H9 (cell line): Measurements from ENCODE around the gene TSC22D3. TPM values are rescaled to one million over a fixed set of nuclear protein-coding genes. Genes with fewer than 3 reads are reported as not detected.

Experiments
- DNase-seq: peaks from one replicate; pipeline ENCODE4 v3.0.0-alpha.2; 2017
- H2AFZ ChIP-seq: one replicate; pipeline ENCODE4 v1.6.1; 2013; ENCODE audit warnings: mild to moderate bottlenecking, low read length, control low read depth, moderate library complexity
- H2AK5ac ChIP-seq: 2 replicates; pipeline ENCODE4 v1.6.1; 2013; ENCODE audit warnings: low read length, control low read depth, mixed read lengths; ENCODE audit not compliant: insufficient read length
- H2BK120ac ChIP-seq: one replicate; pipeline ENCODE4 v1.6.1; 2013; ENCODE audit warnings: low read depth, mild to moderate bottlenecking, low read length, control low read depth, inconsistent platforms; ENCODE audit not compliant: poor library complexity, severe bottlenecking
- H2BK12ac ChIP-seq: 2 replicates; pipeline ENCODE4 v1.6.1; 2013; ENCODE audit warnings: low read length, control low read depth, mixed read lengths, low read depth; ENCODE audit not compliant: insufficient read length
- H2BK15ac ChIP-seq: 2 replicates; pipeline ENCODE4 v1.6.1; 2013; ENCODE audit warnings: low read depth, low read length, control low read depth
- H2BK20ac ChIP-seq: one replicate; pipeline ENCODE4 v1.6.1; 2013; ENCODE audit warnings: low read depth, mild to moderate bottlenecking, low read length, control low read depth, inconsistent platforms; ENCODE audit not compliant: poor library complexity, severe bottlenecking
- H2BK5ac ChIP-seq: 2 replicates; pipeline ENCODE4 v1.6.1; 2013; ENCODE audit warnings: low read length, control low read depth, mixed read lengths; ENCODE audit not compliant: insufficient read length
- H3K14ac ChIP-seq: 2 replicates; pipeline ENCODE4 v1.6.1; 2013; ENCODE audit warnings: low read length, control low read depth; ENCODE audit not compliant: insufficient read depth
- H3K18ac ChIP-seq: 2 replicates; pipeline ENCODE4 v1.6.1; 2013; ENCODE audit warnings: low read depth, mild to moderate bottlenecking, mixed read lengths, low read length, control low read depth; ENCODE audit not compliant: insufficient read length
- H3K23ac ChIP-seq: 2 replicates; pipeline ENCODE4 v1.6.1; 2013; ENCODE audit warnings: low read length, control low read depth, mixed read lengths, low read depth; ENCODE audit not compliant: insufficient read length
- H3K23me2 ChIP-seq: 2 replicates; pipeline ENCODE4 v1.6.1; 2013; ENCODE audit warnings: low read depth, mild to moderate bottlenecking, mixed read lengths, low read length, control low read depth; ENCODE audit not compliant: insufficient read length, poor library complexity, severe bottlenecking
- H3K27ac ChIP-seq: 2 replicates; pipeline ENCODE4 v1.5.1; 2013; ENCODE audit warnings: low read length, control low read depth, mixed read lengths, low read depth; ENCODE audit not compliant: insufficient read length
- H3K27me3 ChIP-seq: 2 replicates; pipeline ENCODE4 v1.6.1; 2013; ENCODE audit warnings: low read length, control low read depth, inconsistent platforms; ENCODE audit not compliant: insufficient read depth
- H3K4ac ChIP-seq: 2 replicates; pipeline ENCODE4 v1.6.1; 2013; ENCODE audit warnings: low read depth, mild to moderate bottlenecking, control low read depth, inconsistent platforms, low read length, moderate library complexity
- H3K4me1 ChIP-seq: 2 replicates; pipeline ENCODE4 v1.6.1; 2013; ENCODE audit warnings: low read length, control low read depth, inconsistent platforms; ENCODE audit not compliant: insufficient read depth
- H3K4me2 ChIP-seq: 2 replicates; pipeline ENCODE4 v1.6.1; 2013; ENCODE audit warnings: low read length, control low read depth, mixed read lengths; ENCODE audit not compliant: insufficient read length, insufficient read depth
- H3K56ac ChIP-seq: 2 replicates; pipeline ENCODE4 v1.6.1; 2013; ENCODE audit warnings: low read depth, mild to moderate bottlenecking, mixed read lengths, low read length, control low read depth; ENCODE audit not compliant: insufficient read length
- H3K79me1 ChIP-seq: 2 replicates; pipeline ENCODE4 v1.6.1; 2013; ENCODE audit warnings: low read depth, mild to moderate bottlenecking, moderate library complexity, low read length, control low read depth, inconsistent platforms; ENCODE audit not compliant: insufficient read depth, poor library complexity, severe bottlenecking
- H3K79me2 ChIP-seq: 2 replicates; pipeline ENCODE4 v1.6.1; 2013; ENCODE audit warnings: low read length, control low read depth, inconsistent platforms; ENCODE audit not compliant: insufficient read depth
- H3K9ac ChIP-seq: 2 replicates; pipeline ENCODE4 v1.6.1; 2013; ENCODE audit warnings: low read length, control low read depth, mixed read lengths; ENCODE audit not compliant: insufficient read length; ENCODE audit errors: extremely low read depth
- H3K9me3 ChIP-seq: one replicate; pipeline ENCODE4 v1.6.1; 2013; ENCODE audit warnings: low read depth, low read length, inconsistent platforms; ENCODE audit not compliant: control insufficient read depth
- H3T11ph ChIP-seq: one replicate; pipeline ENCODE4 v1.6.1; 2013; ENCODE audit warnings: mild to moderate bottlenecking, low read length, control low read depth, inconsistent platforms
- H4K20me1 ChIP-seq: one replicate; pipeline ENCODE4 v1.6.1; 2013; ENCODE audit not compliant: control insufficient read depth, insufficient read length, insufficient read depth
- H4K5ac ChIP-seq: 2 replicates; pipeline ENCODE4 v1.6.1; 2013; ENCODE audit warnings: low read depth, mild to moderate bottlenecking, mixed read lengths, low read length, control low read depth; ENCODE audit not compliant: insufficient read length
- H4K8ac ChIP-seq: replicated peaks from 2 replicates; pipeline ENCODE4 v1.6.1; 2013; ENCODE audit warnings: low read length, control low read depth, mixed read lengths, low read depth; ENCODE audit not compliant: insufficient read length
- H4K91ac ChIP-seq: 2 replicates; pipeline ENCODE4 v1.6.1; 2013; ENCODE audit warnings: low read depth, mild to moderate bottlenecking, moderate library complexity, mixed read lengths, low read length, control low read depth; ENCODE audit not compliant: insufficient read length
- H3K27ac Mint-ChIP-seq, 3 experiments: 2 replicates in 2 of 3; 3 replicates in 1 of 3; pipeline ENCODE4 v1.8.0; 2020 to 2021; ENCODE audit warnings: mixed read lengths in 3 of 3, mild to moderate bottlenecking in 1 of 3, moderate library complexity in 1 of 3
- H3K27me3 Mint-ChIP-seq: 2 replicates; pipeline ENCODE4 v1.8.0; 2021; ENCODE audit warnings: low read depth, mild to moderate bottlenecking, moderate library complexity, mixed read lengths
- H3K36me3 Mint-ChIP-seq, 3 experiments: 2 replicates in 2 of 3; 3 replicates in 1 of 3; pipeline ENCODE4 v1.8.0; 2020 to 2021; ENCODE audit warnings: low read depth in 3 of 3, mixed read lengths in 3 of 3; ENCODE audit not compliant: insufficient read depth in 1 of 3
- H3K4me1 Mint-ChIP-seq, 2 experiments: 2 replicates each; pipeline ENCODE4 v1.8.0; 2020; ENCODE audit warnings: mixed read lengths in 2 of 2
- H3K4me3 Mint-ChIP-seq, 2 experiments: 2 replicates in 1 of 2; 3 replicates in 1 of 2; pipeline ENCODE4 v1.8.0; 2020 to 2021; ENCODE audit warnings: mild to moderate bottlenecking in 2 of 2, mixed read lengths in 2 of 2, moderate library complexity in 1 of 2
- H3K9me3 Mint-ChIP-seq, 2 experiments: 2 replicates in 1 of 2; 3 replicates in 1 of 2; pipeline ENCODE4 v1.8.0; 2020; ENCODE audit warnings: mild to moderate bottlenecking in 2 of 2, mixed read lengths in 2 of 2, moderate library complexity in 1 of 2
- WGBS: extraction: QIAGEN DNeasy Blood & Tissue Kit; methylation state at CpG from one replicate; pipeline ENCODE4 v1.1.7; 2013; ENCODE audit warnings: missing lambda C conversion rate, low lambda C conversion rate, mixed read lengths; ENCODE audit not compliant: insufficient read length; ENCODE audit errors: extremely low coverage; 5-methylcytosine and 5-hydroxymethylcytosine counted together
- total RNA-seq: library from RNA; stranded (reverse); gene quantifications from 2 replicates; pipeline ENCODE4 v1.2.1, GENCODE V29; 2021
- TF ChIP-seq, protein P1 (sequence below): fragments of 200-600 bp; sonication (generic); conservative IDR thresholded peaks from 3 replicates; pipeline ENCODE4 v1.8.0; 2021; ENCODE audit warnings: antibody characterized with exemption, mild to moderate bottlenecking

TSC22D3 gene
- total RNA-seq, 1 experiment from 2014 or later: 10.5 TPM

DNA sequence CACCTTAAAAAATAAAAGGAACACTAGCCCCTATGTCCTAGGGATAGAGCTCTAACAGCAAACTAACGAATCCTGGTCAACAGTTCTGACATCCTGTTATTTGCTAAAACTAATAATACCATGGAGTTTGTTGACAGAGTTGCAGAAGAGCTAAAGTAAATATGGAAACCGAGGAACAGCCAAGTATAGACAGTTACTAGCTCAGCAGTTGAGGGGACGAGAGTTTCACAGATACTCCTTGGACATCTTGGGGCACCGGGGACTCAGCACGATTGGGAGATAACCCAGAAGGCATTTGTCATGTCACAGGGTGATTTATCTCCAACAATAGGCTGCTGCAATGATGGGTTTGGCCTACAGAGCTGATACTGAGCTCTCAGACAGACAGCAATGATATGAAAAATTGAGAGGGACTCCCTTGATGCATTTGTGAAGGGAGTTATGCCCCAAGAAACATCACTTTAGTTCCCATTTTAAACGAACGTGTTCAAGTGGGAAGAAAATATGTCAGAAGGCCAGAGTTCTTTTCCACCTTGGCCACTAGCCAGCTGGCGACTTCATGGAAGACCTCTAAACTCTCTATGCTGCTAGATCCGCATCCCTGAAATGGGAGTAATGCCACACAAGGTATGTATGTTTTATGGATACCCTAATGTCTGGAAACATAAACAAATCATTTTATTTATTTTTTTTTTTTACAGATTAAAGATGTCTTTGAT, 48.6 kb downstream of the TSC22D3 start:
- no CpG with 5 or more reads among the region's 9 CpGs for WGBS
- H3K23me2 ChIP-seq: no peaks in the 10 kb centered on the region
- no peak overlapping the region for H2BK20ac ChIP-seq
- H3K4me1 ChIP-seq: peaks cover 15% of the 10 kb centered on the region; the same call in 1 of the 2 replicates
- no peaks in the 10 kb centered on the region; a peak in 1 of 7 replicates for H3K36me3 Mint-ChIP-seq
- H2BK5ac ChIP-seq: no peak overlapping the region
- peaks cover 0 to 39% of the 10 kb centered on the region in 2 experiments; a peak in 2 of 5 replicates for H3K9me3 Mint-ChIP-seq
- peaks cover 21 to 44% of the 10 kb centered on the region in 2 experiments for H3K4me1 Mint-ChIP-seq
- no peak overlapping the region for H3K4me2 ChIP-seq
- no peak overlapping the region for H3K4me3 Mint-ChIP-seq
- H3K4ac ChIP-seq: no peak overlapping the region
- no peak overlapping the region for H2AFZ ChIP-seq
- TF ChIP-seq, protein P1, sequence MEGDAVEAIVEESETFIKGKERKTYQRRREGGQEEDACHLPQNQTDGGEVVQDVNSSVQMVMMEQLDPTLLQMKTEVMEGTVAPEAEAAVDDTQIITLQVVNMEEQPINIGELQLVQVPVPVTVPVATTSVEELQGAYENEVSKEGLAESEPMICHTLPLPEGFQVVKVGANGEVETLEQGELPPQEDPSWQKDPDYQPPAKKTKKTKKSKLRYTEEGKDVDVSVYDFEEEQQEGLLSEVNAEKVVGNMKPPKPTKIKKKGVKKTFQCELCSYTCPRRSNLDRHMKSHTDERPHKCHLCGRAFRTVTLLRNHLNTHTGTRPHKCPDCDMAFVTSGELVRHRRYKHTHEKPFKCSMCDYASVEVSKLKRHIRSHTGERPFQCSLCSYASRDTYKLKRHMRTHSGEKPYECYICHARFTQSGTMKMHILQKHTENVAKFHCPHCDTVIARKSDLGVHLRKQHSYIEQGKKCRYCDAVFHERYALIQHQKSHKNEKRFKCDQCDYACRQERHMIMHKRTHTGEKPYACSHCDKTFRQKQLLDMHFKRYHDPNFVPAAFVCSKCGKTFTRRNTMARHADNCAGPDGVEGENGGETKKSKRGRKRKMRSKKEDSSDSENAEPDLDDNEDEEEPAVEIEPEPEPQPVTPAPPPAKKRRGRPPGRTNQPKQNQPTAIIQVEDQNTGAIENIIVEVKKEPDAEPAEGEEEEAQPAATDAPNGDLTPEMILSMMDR: no peak
- H3T11ph ChIP-seq: no peak overlapping the region
- H3K27ac ChIP-seq: no peak overlapping the region
- H4K20me1 ChIP-seq: no peaks in the 10 kb centered on the region
- H4K5ac ChIP-seq: no peak overlapping the region
- no peak overlapping the region for H3K9ac ChIP-seq
- no peak overlapping the region for H3K23ac ChIP-seq
- no peak overlapping the region for H3K14ac ChIP-seq
- H2AK5ac ChIP-seq: no peak overlapping the region
- no peak overlapping the region for H3K56ac ChIP-seq
- no peak overlapping the region for H2BK120ac ChIP-seq
- peaks cover 4% of the 10 kb centered on the region for H3K27me3 Mint-ChIP-seq
- H2BK15ac ChIP-seq: no peak overlapping the region
- H3K79me2 ChIP-seq: no peaks in the 10 kb centered on the region
- H2BK12ac ChIP-seq: no peak overlapping the region
- DNase-seq: no peak
- H4K8ac ChIP-seq: no peak overlapping the region
- H4K91ac ChIP-seq: no peak overlapping the region
- H3K79me1 ChIP-seq: no peaks in the 10 kb centered on the region
- H3K9me3 ChIP-seq: no peaks in the 10 kb centered on the region
- no peaks in the 10 kb centered on the region for H3K27me3 ChIP-seq
- no peak overlapping the region for H3K27ac Mint-ChIP-seq
- no peak overlapping the region for H3K18ac ChIP-seq
